ENCODE results near the gene DSCAML1. TPM values are rescaled to one million over a fixed set of nuclear protein-coding genes. Genes with fewer than 3 reads are reported as not detected.

The DSCAML1 gene
- total RNA-seq, 1 experiment from 2014 or later: not detected

- CTCF ChIA-PET: no interaction called here
- no peak overlapping the region for H3K9ac ChIP-seq (ENCODE audit: low read length)
- H3K27me3 ChIP-seq (ENCODE audit: insufficient read depth, low read length): peaks cover 80% of the 10 kb centered on the region
- H3K9me3 ChIP-seq (ENCODE audit: control insufficient read depth in 1 of 2, insufficient read depth in 1 of 2, low read depth in 1 of 2, low read length in 2 of 2): no peaks in the 10 kb centered on the region
- no peaks in the 10 kb centered on the region for H3K36me3 ChIP-seq (ENCODE audit: control insufficient read depth in 1 of 2, insufficient read depth in 2 of 2, low read length in 2 of 2)
- H3K4me1 ChIP-seq (ENCODE audit: control insufficient read depth in 1 of 2, insufficient read depth in 2 of 2, low read length in 2 of 2): no peaks in the 10 kb centered on the region
- TF ChIP-seq TCF7L2 (IDR thresholded peaks at IDR 0.05; ENCODE audit: borderline replicate concordance, extremely low read depth, insufficient read depth, insufficient read length) (no peak), EGR1 (IDR thresholded peaks at IDR 0.05; ENCODE audit: low read depth) (no peak), EZH2phosphoT487 (IDR thresholded peaks at IDR 0.05; ENCODE audit: borderline replicate concordance) (no peak), CTCF (IDR thresholded peaks at IDR 0.05 in 2 of 3, conservative IDR thresholded peaks at IDR 0.05 in 1 of 3; ENCODE audit: borderline replicate concordance in 1 of 3, insufficient read depth in 1 of 3, low read depth in 2 of 3, low read length in 2 of 3) (no peak), SRF (IDR thresholded peaks at IDR 0.05; ENCODE audit: low read depth) (no peak), CEBPB (IDR thresholded peaks at IDR 0.05; ENCODE audit: low read depth) (no peak), ATF3 (IDR thresholded peaks at IDR 0.05) (no peak), CBX3 (IDR thresholded peaks at IDR 0.05; ENCODE audit: low read depth) (no peak), POLR2A (IDR thresholded peaks at IDR 0.05; ENCODE audit: borderline replicate concordance, extremely low read depth, insufficient read depth, insufficient read length) (no peak), FOSL1 (IDR thresholded peaks at IDR 0.05; ENCODE audit: low read depth) (no peak), YY1 (IDR thresholded peaks at IDR 0.05; ENCODE audit: extremely low read depth, insufficient replicate concordance, low read depth, low read length) (no peak), SP1 (IDR thresholded peaks at IDR 0.05; ENCODE audit: low read depth) (no peak)
- TF ChIP-seq, protein P1, sequence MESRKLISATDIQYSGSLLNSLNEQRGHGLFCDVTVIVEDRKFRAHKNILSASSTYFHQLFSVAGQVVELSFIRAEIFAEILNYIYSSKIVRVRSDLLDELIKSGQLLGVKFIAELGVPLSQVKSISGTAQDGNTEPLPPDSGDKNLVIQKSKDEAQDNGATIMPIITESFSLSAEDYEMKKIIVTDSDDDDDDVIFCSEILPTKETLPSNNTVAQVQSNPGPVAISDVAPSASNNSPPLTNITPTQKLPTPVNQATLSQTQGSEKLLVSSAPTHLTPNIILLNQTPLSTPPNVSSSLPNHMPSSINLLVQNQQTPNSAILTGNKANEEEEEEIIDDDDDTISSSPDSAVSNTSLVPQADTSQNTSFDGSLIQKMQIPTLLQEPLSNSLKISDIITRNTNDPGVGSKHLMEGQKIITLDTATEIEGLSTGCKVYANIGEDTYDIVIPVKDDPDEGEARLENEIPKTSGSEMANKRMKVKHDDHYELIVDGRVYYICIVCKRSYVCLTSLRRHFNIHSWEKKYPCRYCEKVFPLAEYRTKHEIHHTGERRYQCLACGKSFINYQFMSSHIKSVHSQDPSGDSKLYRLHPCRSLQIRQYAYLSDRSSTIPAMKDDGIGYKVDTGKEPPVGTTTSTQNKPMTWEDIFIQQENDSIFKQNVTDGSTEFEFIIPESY (IDR thresholded peaks at IDR 0.05; ENCODE audit: extremely low read depth, insufficient replicate concordance, low read length): no peak
- TF ChIP-seq, protein P2, sequence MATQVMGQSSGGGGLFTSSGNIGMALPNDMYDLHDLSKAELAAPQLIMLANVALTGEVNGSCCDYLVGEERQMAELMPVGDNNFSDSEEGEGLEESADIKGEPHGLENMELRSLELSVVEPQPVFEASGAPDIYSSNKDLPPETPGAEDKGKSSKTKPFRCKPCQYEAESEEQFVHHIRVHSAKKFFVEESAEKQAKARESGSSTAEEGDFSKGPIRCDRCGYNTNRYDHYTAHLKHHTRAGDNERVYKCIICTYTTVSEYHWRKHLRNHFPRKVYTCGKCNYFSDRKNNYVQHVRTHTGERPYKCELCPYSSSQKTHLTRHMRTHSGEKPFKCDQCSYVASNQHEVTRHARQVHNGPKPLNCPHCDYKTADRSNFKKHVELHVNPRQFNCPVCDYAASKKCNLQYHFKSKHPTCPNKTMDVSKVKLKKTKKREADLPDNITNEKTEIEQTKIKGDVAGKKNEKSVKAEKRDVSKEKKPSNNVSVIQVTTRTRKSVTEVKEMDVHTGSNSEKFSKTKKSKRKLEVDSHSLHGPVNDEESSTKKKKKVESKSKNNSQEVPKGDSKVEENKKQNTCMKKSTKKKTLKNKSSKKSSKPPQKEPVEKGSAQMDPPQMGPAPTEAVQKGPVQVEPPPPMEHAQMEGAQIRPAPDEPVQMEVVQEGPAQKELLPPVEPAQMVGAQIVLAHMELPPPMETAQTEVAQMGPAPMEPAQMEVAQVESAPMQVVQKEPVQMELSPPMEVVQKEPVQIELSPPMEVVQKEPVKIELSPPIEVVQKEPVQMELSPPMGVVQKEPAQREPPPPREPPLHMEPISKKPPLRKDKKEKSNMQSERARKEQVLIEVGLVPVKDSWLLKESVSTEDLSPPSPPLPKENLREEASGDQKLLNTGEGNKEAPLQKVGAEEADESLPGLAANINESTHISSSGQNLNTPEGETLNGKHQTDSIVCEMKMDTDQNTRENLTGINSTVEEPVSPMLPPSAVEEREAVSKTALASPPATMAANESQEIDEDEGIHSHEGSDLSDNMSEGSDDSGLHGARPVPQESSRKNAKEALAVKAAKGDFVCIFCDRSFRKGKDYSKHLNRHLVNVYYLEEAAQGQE (IDR thresholded peaks at IDR 0.05; ENCODE audit: low read depth): no peak
- no peaks in the 10 kb centered on the region for H4K20me1 ChIP-seq (ENCODE audit: insufficient read depth)
- H3K9me2 ChIP-seq (ENCODE audit: insufficient read depth): no peaks in the 10 kb centered on the region
- RAD21 ChIA-PET (ENCODE audit: low non-redundant PET in 1 of 2, low total read pairs in 2 of 2, uncharacterized antibody in 2 of 2, unreplicated experiment in 2 of 2): no interaction called here
- H3K4me2 ChIP-seq (ENCODE audit: low read length): no peak overlapping the region
- H2AFZ ChIP-seq (ENCODE audit: low read depth, low read length, poor library complexity, severe bottlenecking): no peak overlapping the region
- intact Hi-C loops (cut with micrococcal nuclease): no loop called here
- BruUV-seq (replicated peaks): no TSS peak
- DNase-seq (ENCODE audit: low read depth, low spot score) (no peak), ATAC-seq (no peak)
- no peak overlapping the region for H3K4me3 ChIP-seq (replicated peaks in 1 of 2; ENCODE audit: low read depth in 1 of 2, low read length in 2 of 2)
- no peak overlapping the region for H3K27ac ChIP-seq (ENCODE audit: low read depth, low read length)
- H3K79me2 ChIP-seq (ENCODE audit: insufficient read depth, low read length): no peaks in the 10 kb centered on the region
- POLR2A ChIA-PET: no interaction called here
Measured at GRCh38 chr11:117559698-117560097, 237.3 kb downstream of the DSCAML1 start.

Measured in HCT116 (cell line).